DND-41 (cell line): Measurements from ENCODE around the gene NLGN1.

Experiments used
- ATAC-seq: fragments of 200-7000 bp; cut with Tn5 transposase; 3 replicates; pipeline ENCODE4 v1.9.1; 2021; ENCODE audit warnings: low read depth; ENCODE audit not compliant: insufficient read depth
- DNase-seq: peaks from one replicate; pipeline ENCODE4 v3.0.0-alpha.2; 2020
- H2AFZ ChIP-seq: 2 replicates; pipeline ENCODE4 v1.6.0; 2012; ENCODE audit warnings: low read depth, low read length
- H3K27ac ChIP-seq: 2 replicates; pipeline ENCODE4 v1.5.1; 2012; ENCODE audit warnings: low read length, inconsistent platforms
- H3K27me3 ChIP-seq: fragments of 200-600 bp; sonication (generic); 2 replicates; pipeline ENCODE4 v1.6.0; 2012; ENCODE audit warnings: low read length, mild to moderate bottlenecking, inconsistent platforms; ENCODE audit not compliant: insufficient read depth, poor library complexity
- H3K36me3 ChIP-seq: 2 replicates; pipeline ENCODE4 v1.5.1; 2012; ENCODE audit warnings: low read length, inconsistent platforms; ENCODE audit not compliant: insufficient read depth
- H3K4me1 ChIP-seq: 2 replicates; pipeline ENCODE4 v1.5.1; 2012; ENCODE audit warnings: mild to moderate bottlenecking, low read length; ENCODE audit not compliant: insufficient read depth
- H3K4me2 ChIP-seq: 2 replicates; pipeline ENCODE4 v1.6.0; 2012; ENCODE audit warnings: mild to moderate bottlenecking, moderate library complexity, low read length, inconsistent platforms; ENCODE audit not compliant: insufficient read depth
- H3K4me3 ChIP-seq, 2 experiments: fragments of 200-600 bp in 1 of 2; shearing (Covaris generic) in 1 of 2; 2 replicates each; pipeline ENCODE4 v1.5.1; 2012 to 2016; ENCODE audit warnings: inconsistent platforms in 2 of 2, low read length in 2 of 2, mild to moderate bottlenecking in 2 of 2, low read depth in 1 of 2, moderate library complexity in 1 of 2
- H3K79me2 ChIP-seq: 2 replicates; pipeline ENCODE4 v1.6.0; 2012; ENCODE audit warnings: low read length, inconsistent platforms; ENCODE audit not compliant: insufficient read depth
- H3K9ac ChIP-seq: 2 replicates; pipeline ENCODE4 v1.6.0; 2012; ENCODE audit warnings: low read depth, mild to moderate bottlenecking, inconsistent platforms, low read length, moderate library complexity
- H3K9me3 ChIP-seq: 2 replicates; pipeline ENCODE4 v1.5.1; 2012; ENCODE audit warnings: low read length, moderate library complexity, mild to moderate bottlenecking, inconsistent platforms; ENCODE audit not compliant: insufficient read depth, severe bottlenecking
- H4K20me1 ChIP-seq: 2 replicates; pipeline ENCODE4 v1.6.0; 2012; ENCODE audit warnings: low read length; ENCODE audit not compliant: insufficient read depth
- EZH2 ChIP-seq: IDR thresholded peaks from 3 replicates; pipeline ENCODE4 v1.6.1; 2012; ENCODE audit warnings: borderline replicate concordance, low read depth, mild to moderate bottlenecking, moderate library complexity, low read length, inconsistent platforms; ENCODE audit not compliant: severe bottlenecking
- TF ChIP-seq, protein P1 (sequence below): IDR thresholded peaks from 2 replicates; pipeline ENCODE4 v1.5.1; 2012; ENCODE audit warnings: borderline replicate concordance, low read length, moderate library complexity, mild to moderate bottlenecking; ENCODE audit not compliant: poor library complexity, severe bottlenecking; ENCODE audit errors: extremely low read depth

Gene NLGN1

DNA sequence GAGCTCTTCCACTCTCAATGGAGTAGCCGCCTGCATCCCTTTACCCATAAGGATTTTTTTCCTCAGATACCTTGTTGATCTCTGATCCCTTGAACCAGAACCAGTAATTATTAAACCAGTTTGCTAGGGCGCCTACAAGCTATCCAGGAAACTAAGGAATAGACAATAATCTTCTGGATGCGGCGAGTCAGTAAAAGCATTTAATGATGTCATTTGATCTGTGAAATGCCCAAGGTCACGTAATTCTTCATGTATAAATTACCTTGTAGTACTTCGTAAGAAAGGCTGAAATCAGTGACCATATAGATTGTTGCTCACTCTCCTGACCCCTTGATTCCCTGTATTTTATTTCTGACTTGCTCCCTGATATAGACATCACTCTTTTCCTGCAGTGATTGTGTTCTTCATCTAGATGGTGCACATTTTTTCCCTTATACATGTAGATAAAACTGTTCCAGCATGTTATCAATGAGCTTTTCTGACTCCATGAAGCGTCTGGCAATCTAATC is 913.0 kb downstream of the NLGN1 start:
- DNase-seq (no peak), ATAC-seq (no peak)
- no peak overlapping the region for H3K9ac ChIP-seq
- H3K36me3 ChIP-seq = no peaks in the 10 kb centered on the region
- H3K79me2 ChIP-seq = no peaks in the 10 kb centered on the region
- H2AFZ ChIP-seq = no peak overlapping the region
- no peak for TF ChIP-seq EZH2
- TF ChIP-seq, protein P1, sequence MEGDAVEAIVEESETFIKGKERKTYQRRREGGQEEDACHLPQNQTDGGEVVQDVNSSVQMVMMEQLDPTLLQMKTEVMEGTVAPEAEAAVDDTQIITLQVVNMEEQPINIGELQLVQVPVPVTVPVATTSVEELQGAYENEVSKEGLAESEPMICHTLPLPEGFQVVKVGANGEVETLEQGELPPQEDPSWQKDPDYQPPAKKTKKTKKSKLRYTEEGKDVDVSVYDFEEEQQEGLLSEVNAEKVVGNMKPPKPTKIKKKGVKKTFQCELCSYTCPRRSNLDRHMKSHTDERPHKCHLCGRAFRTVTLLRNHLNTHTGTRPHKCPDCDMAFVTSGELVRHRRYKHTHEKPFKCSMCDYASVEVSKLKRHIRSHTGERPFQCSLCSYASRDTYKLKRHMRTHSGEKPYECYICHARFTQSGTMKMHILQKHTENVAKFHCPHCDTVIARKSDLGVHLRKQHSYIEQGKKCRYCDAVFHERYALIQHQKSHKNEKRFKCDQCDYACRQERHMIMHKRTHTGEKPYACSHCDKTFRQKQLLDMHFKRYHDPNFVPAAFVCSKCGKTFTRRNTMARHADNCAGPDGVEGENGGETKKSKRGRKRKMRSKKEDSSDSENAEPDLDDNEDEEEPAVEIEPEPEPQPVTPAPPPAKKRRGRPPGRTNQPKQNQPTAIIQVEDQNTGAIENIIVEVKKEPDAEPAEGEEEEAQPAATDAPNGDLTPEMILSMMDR = no peak
- H3K27ac ChIP-seq = no peak overlapping the region
- no peaks in the 10 kb centered on the region for H4K20me1 ChIP-seq
- H3K27me3 ChIP-seq = no peaks in the 10 kb centered on the region
- H3K4me1 ChIP-seq = no peaks in the 10 kb centered on the region
- H3K4me2 ChIP-seq = no peak overlapping the region
- no peak overlapping the region for H3K4me3 ChIP-seq
- H3K9me3 ChIP-seq = no peaks in the 10 kb centered on the region

DNA sequence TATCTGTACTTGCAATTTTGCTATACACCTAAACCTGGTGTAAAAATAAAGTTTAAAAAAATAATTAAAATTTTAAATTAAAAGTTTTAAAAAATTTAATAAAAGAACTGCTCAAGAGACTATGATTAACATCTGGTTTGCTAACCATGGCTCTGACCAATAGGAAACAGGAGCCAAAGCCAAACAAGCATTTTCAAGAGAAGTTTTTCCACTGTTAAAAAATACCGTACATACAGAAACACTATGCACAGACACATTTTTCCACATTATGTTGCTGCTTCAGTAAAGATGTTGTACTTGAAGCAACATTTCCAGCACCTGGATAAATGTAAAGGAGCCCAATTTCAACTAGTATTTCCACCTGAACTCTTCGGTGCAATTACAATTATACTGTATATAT is 917.7 kb downstream of the NLGN1 start:
- DNase-seq = no peak
- no peaks in the 10 kb centered on the region for H3K27me3 ChIP-seq
- no peak overlapping the region for H3K27ac ChIP-seq

DNA sequence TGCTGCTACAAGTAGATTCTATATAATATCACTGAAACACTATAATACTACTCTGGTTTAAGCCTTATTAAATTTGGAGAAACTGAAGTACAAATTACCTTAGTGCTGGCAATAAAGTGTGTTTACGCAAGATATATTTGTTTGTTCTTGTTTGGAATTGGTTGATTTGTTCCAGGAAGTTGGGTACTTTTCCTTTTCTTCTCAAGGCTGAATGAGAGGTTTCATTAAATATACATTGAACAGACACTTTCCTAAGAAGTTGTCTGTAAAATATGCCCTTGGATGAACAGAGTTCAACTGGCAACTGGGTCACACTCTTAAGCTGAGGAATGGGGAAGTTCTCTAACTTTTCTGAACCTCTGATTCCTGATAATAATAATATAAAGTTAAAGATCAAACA is 919.5 kb downstream of the NLGN1 start:
- no peaks in the 10 kb centered on the region for H3K79me2 ChIP-seq
- TF ChIP-seq, protein P1 = no peak
- TF ChIP-seq EZH2 = no peak
- no peaks in the 10 kb centered on the region for H3K9me3 ChIP-seq
- H3K36me3 ChIP-seq = no peaks in the 10 kb centered on the region
- ATAC-seq (no peak), DNase-seq (no peak)
- no peak overlapping the region for H3K27ac ChIP-seq
- H3K9ac ChIP-seq = no peak overlapping the region
- no peaks in the 10 kb centered on the region for H4K20me1 ChIP-seq
- H2AFZ ChIP-seq = no peak overlapping the region
- no peak overlapping the region for H3K4me2 ChIP-seq
- H3K4me3 ChIP-seq = no peak overlapping the region
- H3K4me1 ChIP-seq = no peaks in the 10 kb centered on the region
- no peaks in the 10 kb centered on the region for H3K27me3 ChIP-seq

More for the DNA sequence above, 917.7 kb downstream of the NLGN1 start:
- TF ChIP-seq, protein P1 = no peak
- TF ChIP-seq EZH2 = no peak
- H3K9me3 ChIP-seq = no peaks in the 10 kb centered on the region
- no peak overlapping the region for H3K4me3 ChIP-seq
- no peak overlapping the region for H3K4me2 ChIP-seq
- H3K9ac ChIP-seq = no peak overlapping the region
- H2AFZ ChIP-seq = no peak overlapping the region
- H3K4me1 ChIP-seq = no peaks in the 10 kb centered on the region
- H4K20me1 ChIP-seq = no peaks in the 10 kb centered on the region
- H3K79me2 ChIP-seq = no peaks in the 10 kb centered on the region
- ATAC-seq = no peak
- H3K36me3 ChIP-seq = no peaks in the 10 kb centered on the region

DNA sequence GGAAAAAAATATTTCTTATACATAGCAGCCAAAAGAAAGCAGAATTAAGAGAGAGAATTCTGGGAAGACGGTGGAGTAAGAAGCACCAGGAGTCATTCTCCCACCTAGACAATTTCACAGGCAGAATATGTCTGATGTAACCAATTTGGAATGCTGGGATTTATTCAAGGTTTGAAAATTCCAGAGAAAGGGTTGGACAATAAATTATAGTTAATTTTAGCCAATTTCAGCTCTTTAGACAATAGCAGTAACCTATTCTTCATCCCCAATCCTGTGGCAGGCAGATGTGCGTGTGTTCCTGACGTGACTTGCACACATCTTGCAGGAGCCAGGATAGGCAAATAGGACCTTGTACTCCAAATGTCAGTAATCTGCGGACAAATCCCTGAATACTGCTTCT is 920.6 kb downstream of the NLGN1 start:
- no peak for TF ChIP-seq EZH2
- TF ChIP-seq, protein P1 = no peak

More for the DNA sequence above, 920.6 kb downstream of the NLGN1 start:
- Histone ChIP-seq H3K27ac (no peak overlapping the region), H3K36me3 (no peaks in the 10 kb centered on the region), H3K4me2 (no peak overlapping the region), H4K20me1 (no peaks in the 10 kb centered on the region), H3K27me3 (no peaks in the 10 kb centered on the region), H3K4me3 (no peak overlapping the region), H3K9ac (no peak overlapping the region), H2AFZ (no peak overlapping the region), H3K9me3 (no peaks in the 10 kb centered on the region), H3K79me2 (no peaks in the 10 kb centered on the region), H3K4me1 (no peaks in the 10 kb centered on the region)
- ATAC-seq (no peak), DNase-seq (no peak)
